Thyroid gland (tissue), 4 donors: ENCODE results near the gene CMKLR1. TPM values are rescaled to one million over a fixed set of nuclear protein-coding genes. Genes with fewer than 3 reads are reported as not detected.

ENCODE experiments used
- DNase-seq, 2 donors: peaks; one replicate each; pipeline ENCODE4 v3.0.0-alpha.2; 2019
- H3K27ac ChIP-seq, 3 donors: fragments of 200-600 bp; sonication (generic); 1 replicate in 2 of 3; 2 replicates in 1 of 3; pipeline ENCODE4 v1.5.1; 2016 to 2019; ENCODE audit warnings: mild to moderate bottlenecking in 1 of 3, moderate library complexity in 1 of 3
- H3K27me3 ChIP-seq: fragments of 200-600 bp; sonication (generic); one replicate; pipeline ENCODE4 v1.5.1; 2019
- H3K36me3 ChIP-seq, 2 donors: fragments of 200-600 bp; sonication (generic); one replicate each; pipeline ENCODE4 v1.5.1; 2016 to 2019
- H3K4me1 ChIP-seq, 2 donors: fragments of 200-600 bp; sonication (generic); one replicate each; pipeline ENCODE4 v1.5.1; 2017 to 2019
- H3K4me3 ChIP-seq, 3 donors: fragments of 200-600 bp; sonication (generic); replicated peaks in 1 of 3; 1 replicate in 2 of 3; 2 replicates in 1 of 3; pipeline ENCODE4 v1.5.1; 2016; ENCODE audit warnings: mild to moderate bottlenecking in 1 of 3
- H3K9me3 ChIP-seq: fragments of 200-600 bp; sonication (generic); one replicate; pipeline ENCODE4 v1.5.1; 2017
- POLR2A ChIP-seq, 2 donors: fragments of 450-650 bp; IDR thresholded peaks; one replicate each; pipeline ENCODE4 v1.6.1; 2017; ENCODE audit warnings: antibody characterized with exemption in 2 of 2, mild to moderate bottlenecking in 2 of 2, moderate library complexity in 1 of 2
- WGBS, 2 donors: methylation state at CpG; one replicate each; pipeline ENCODE4 v1.1.5; 2017; 5-methylcytosine and 5-hydroxymethylcytosine counted together
- intact Hi-C: fragments of 100-400 bp; cut with DNase I; formaldehyde crosslinking; loops from one replicate; pipeline ENCODE4 v1.15.1; 2023
- total RNA-seq, 4 donors: library from RNA; depleted of rRNA; stranded (reverse); fragments of >200 nt; gene quantifications; one replicate each; pipeline ENCODE4 v1.2.3, GENCODE V29; 2016
- TF ChIP-seq, protein P1 (sequence below), 6 experiments: fragments of 200-600 bp in 3 of 6; fragments of 450-650 bp in 3 of 6; sonication (generic) in 3 of 6; IDR thresholded peaks; one replicate each; pipeline ENCODE4 v1.5.1; 2016 to 2019; ENCODE audit warnings: antibody characterized with exemption in 6 of 6, mild to moderate bottlenecking in 2 of 6, inconsistent platforms in 1 of 6, moderate library complexity in 1 of 6

Gene CMKLR1
- total RNA-seq, 4 donors from 2014 or later = 6.3 to 15.8 (median 12.2) TPM

DNA sequence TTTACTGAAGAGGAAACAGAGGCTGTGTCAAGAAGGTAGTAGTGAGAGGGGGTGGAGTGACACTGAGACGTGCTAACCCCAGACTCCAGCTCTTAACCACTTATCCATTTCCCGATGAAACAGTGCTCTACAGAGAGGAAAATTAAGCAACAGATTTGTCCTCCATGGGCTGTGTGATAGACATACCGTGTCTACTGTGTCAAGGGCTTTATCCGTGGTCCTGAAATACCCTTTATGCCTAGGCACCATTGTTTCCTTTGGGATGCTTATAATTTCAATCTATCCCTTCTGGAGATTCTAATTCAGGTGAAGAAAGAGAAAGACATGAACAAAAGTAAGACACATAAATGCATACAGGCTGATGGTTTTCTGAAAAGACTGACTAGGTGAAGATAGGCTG is 71.7 kb downstream of the CMKLR1 start:
- no peak for TF ChIP-seq POLR2A (IDR thresholded peaks at IDR 0.05)
- TF ChIP-seq, protein P1, sequence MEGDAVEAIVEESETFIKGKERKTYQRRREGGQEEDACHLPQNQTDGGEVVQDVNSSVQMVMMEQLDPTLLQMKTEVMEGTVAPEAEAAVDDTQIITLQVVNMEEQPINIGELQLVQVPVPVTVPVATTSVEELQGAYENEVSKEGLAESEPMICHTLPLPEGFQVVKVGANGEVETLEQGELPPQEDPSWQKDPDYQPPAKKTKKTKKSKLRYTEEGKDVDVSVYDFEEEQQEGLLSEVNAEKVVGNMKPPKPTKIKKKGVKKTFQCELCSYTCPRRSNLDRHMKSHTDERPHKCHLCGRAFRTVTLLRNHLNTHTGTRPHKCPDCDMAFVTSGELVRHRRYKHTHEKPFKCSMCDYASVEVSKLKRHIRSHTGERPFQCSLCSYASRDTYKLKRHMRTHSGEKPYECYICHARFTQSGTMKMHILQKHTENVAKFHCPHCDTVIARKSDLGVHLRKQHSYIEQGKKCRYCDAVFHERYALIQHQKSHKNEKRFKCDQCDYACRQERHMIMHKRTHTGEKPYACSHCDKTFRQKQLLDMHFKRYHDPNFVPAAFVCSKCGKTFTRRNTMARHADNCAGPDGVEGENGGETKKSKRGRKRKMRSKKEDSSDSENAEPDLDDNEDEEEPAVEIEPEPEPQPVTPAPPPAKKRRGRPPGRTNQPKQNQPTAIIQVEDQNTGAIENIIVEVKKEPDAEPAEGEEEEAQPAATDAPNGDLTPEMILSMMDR (IDR thresholded peaks at IDR 0.05) = no peak
- Histone ChIP-seq H3K36me3 (no peaks in the 10 kb centered on the region), H3K27ac (no peak overlapping the region), H3K4me1 (no peaks in the 10 kb centered on the region), H3K9me3 (no peaks in the 10 kb centered on the region), H3K27me3 (no peaks in the 10 kb centered on the region), H3K4me3 (no peak overlapping the region)
- intact Hi-C loops = no loop called here
- DNase-seq = no peak
- 73 to 74% methylated on average over 4 of the region's 4 CpGs for WGBS, 2 donors

DNA sequence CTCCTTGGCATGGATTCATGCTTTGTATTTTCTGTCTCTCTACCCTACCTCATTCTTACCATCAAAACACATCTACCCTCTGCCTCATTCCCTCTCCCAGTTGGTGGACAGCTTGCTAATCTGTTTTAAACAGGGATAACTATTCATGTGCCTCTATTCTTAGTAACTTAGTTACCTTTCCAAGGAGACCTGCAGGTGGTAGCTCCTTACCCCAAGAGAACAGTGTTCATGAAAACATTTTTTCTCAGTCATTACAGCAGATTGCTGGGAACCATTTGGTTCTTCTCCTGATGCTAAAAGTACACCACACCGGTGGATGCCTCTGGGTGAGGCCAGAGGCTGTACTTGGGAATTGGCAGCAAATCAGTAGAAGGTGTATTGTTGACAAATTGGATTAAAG is 73.0 kb downstream of the CMKLR1 start:
- intact Hi-C loops = no loop called here
- Histone ChIP-seq H3K4me3 (no peak overlapping the region), H3K4me1 (no peaks in the 10 kb centered on the region), H3K27me3 (no peaks in the 10 kb centered on the region), H3K27ac (no peak overlapping the region), H3K9me3 (no peaks in the 10 kb centered on the region), H3K36me3 (no peaks in the 10 kb centered on the region)
- TF ChIP-seq, protein P1 (IDR thresholded peaks at IDR 0.05) = no peak
- no peak for TF ChIP-seq POLR2A (IDR thresholded peaks at IDR 0.05)
- WGBS, 2 donors = 47 to 57% methylated on average over 1 of the region's 1 CpG
- DNase-seq = no peak

DNA sequence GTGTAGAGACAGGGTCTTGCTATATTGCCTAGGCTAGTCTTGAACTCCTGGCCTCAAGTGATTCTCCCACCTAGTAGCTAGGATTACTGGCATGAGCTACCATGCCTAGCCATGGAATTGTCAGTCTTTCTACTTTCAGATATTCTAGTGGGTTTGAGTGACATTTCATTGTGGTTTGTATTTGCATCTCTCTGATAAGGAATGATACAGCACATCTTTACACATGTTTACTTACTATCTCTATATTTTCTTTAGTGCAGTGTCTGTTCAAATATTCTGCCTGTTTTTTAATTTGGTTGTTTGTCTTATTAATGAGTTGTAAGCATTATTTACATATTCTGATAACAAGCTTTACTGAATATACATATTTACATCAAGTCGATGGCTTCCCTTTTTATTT is 73.6 kb downstream of the CMKLR1 start:
- WGBS, 2 donors = 79 to 88% methylated on average over 1 of the region's 1 CpG
- Histone ChIP-seq H3K36me3 (no peaks in the 10 kb centered on the region), H3K4me1 (no peaks in the 10 kb centered on the region), H3K4me3 (no peak overlapping the region), H3K27me3 (no peaks in the 10 kb centered on the region), H3K9me3 (no peaks in the 10 kb centered on the region), H3K27ac (no peak overlapping the region)
- no peak for DNase-seq
- no peak for TF ChIP-seq POLR2A (IDR thresholded peaks at IDR 0.05)
- TF ChIP-seq, protein P1 (IDR thresholded peaks at IDR 0.05) = no peak
- intact Hi-C loops = no loop called here

DNA sequence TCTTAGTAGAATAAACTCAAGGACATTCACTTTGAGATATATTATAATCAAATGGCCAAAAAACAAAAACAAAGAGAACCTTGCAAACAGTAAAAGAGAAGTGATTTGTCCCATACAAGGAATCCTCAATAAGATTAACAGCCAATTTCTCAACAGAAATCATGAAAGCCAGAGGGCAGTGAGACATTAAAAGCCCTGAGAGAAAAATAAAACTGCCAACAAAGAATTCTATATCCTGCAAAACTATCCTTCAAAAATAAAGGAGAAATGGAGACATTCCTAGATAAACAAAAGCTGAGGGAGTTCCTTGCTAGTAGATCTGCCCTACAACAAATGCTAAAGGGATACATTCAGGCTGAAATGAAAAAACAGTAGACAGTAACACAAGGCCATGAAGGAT is 78.1 kb downstream of the CMKLR1 start:
- no peak overlapping the region for H3K27ac ChIP-seq
- intact Hi-C loops = no loop called here
- no peaks in the 10 kb centered on the region for H3K4me1 ChIP-seq
- H3K36me3 ChIP-seq = no peaks in the 10 kb centered on the region
- H3K27me3 ChIP-seq = no peaks in the 10 kb centered on the region
- H3K4me3 ChIP-seq = no peak overlapping the region
- H3K9me3 ChIP-seq = no peaks in the 10 kb centered on the region
- no peak for DNase-seq
- TF ChIP-seq, protein P1 (IDR thresholded peaks at IDR 0.05) = no peak

DNA sequence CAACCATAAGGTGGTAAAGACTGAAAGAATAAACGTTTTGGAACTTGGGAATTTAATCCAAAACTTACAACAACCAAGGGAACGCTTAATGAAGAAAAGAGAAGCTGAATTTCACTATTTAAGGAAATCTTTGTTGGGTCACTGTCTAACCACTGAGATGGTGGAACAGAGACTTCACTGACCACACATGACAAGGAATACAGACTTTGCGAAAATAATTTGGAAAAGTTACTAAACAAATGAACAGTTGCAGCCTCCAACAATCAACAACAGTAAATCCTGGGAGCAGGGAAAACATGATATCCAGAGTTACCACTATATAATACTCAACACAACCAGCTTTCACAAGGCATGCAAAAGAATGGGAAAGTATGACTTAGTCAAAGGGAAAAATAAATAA is 79.1 kb downstream of the CMKLR1 start:
- WGBS, 2 donors = 60 to 63% methylated on average over 3 of the region's 3 CpGs

More for the DNA sequence above, 79.1 kb downstream of the CMKLR1 start:
- intact Hi-C loops = no loop called here
- no peak overlapping the region for H3K4me3 ChIP-seq
- H3K9me3 ChIP-seq = no peaks in the 10 kb centered on the region
- H3K27me3 ChIP-seq = no peaks in the 10 kb centered on the region
- no peak for DNase-seq
- H3K27ac ChIP-seq = no peak overlapping the region
- TF ChIP-seq POLR2A (IDR thresholded peaks at IDR 0.05) = no peak
- TF ChIP-seq, protein P1 (IDR thresholded peaks at IDR 0.05) = no peak
- no peaks in the 10 kb centered on the region for H3K36me3 ChIP-seq
- no peaks in the 10 kb centered on the region for H3K4me1 ChIP-seq
